ENCODE data around the gene DCANP1.
A peak's percentile ranks its signal among the peaks of the same experiment; 100 is the strongest.

Gene DCANP1

DNA sequence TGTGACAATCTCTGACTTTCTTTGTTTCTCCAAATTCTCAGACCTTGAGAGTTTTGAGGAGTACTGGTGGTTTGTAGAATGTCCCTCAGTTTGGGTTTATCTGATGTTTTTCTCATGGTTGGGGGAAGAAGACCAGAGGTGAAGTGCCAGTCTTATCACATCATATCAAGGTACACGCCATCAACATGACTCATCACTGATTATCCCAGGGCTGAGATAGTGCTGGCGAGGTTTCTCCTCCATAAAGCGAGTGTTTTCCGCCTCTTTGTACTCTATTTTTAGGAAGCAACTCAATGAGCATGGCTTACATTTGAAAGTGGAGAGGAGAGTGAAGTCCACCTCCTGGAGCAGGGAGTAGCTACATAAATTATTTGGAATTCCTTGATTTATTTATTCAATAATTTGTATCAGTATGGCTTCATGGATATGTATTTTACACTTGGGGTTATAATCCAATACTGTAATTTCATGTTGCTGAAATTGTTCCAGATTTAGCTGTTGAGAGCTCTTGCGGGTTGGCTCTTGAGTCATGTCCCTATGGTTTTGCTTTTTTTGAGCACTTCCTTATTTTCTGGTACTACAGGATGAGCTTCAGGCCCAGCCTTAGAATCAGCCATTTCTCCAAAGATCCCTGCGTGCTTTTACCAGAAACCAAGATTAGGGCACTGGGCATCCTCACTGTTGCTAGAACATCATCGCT lies 23.9 kb downstream of the DCANP1 start:
- DNase-seq (ENCODE audit: low read depth, low spot score): no peak

DNA sequence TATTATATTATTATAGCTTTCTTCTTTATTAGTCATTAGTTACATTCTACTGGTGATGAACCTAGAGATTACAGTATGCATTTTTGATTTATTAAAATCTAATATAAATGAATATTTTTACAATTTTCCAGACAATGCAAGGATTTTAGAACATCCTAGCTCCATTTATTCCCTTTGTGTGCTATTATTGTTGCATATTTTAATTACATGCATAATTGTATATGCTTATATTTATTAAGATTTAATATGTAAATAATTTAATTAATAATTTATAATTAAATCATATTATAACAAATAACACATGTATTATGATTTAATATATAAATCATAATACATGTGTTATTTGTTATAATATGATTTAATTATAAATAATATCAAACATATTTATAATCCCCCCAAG lies 24.7 kb downstream of the DCANP1 start:
- DNase-seq (ENCODE audit: low read depth, low spot score): no peak

- no peak for DNase-seq (ENCODE audit: low read depth, low spot score)
Observed at GRCh38 chr5:135417083-135417482, 30.1 kb downstream of the DCANP1 start.

- DNase-seq (ENCODE audit: low read depth, low spot score): no peak
Observed at GRCh38 chr5:135405082-135405481, 42.1 kb downstream of the DCANP1 start.

GRCh38 chr5:135402031-135402430 lies 45.1 kb downstream of the DCANP1 start:
- no peak for DNase-seq (ENCODE audit: low read depth, low spot score)

GRCh38 chr5:135400866-135401265 lies 46.3 kb downstream of the DCANP1 start:
- no peak for DNase-seq (ENCODE audit: low read depth, low spot score)

GRCh38 chr5:135399794-135400542 lies 47.2 kb downstream of the DCANP1 start:
- peak; percentile 73 for DNase-seq (ENCODE audit: low read depth, low spot score)

DNA sequence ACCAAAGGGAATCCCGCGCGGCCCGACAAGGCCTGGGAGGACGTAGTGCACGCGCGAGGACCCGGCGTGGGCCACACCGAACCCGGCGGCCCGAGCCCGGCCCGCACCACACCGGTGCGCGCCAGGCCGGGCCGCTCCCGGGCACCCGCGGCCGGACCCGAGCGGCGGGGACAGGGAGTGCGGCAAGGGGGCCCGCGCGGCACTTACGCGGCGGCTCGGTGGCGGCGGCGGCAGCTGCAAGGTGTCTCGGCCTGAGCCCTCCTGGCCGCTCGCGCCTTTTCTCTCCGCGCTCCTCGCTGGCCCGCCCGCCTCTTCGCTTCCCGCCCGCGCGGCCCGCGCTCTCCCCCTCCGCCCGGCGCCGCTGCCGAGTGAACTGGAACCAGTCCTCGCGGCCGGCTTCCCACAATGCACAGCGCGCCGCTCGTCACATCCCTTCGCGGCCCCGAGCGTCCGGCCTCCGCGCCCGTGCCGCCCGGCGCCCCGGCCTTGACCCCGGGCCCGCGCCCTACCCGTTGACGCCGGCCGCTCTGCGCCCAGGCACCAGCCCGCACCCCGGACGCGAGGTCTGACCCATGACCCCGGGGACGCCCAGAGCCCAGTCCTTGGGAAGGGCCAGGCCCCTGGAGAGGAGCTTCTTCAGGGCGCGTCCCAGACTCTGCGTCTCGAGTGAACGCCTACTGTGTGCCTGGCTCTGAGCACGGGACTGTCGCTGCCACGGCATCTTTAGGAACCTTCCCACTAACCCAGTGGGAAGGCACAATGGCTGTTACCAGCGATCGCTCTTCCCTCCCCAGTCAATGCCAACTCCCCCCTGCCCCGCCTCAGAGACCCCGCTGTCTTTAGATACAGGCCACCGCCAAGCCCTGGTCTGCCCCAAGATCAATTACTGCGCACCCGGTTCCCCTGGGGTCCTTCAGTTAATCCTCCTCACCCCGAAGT lies 48.0 kb downstream of the DCANP1 start, which contains the start of gene MACROH2A1:
Gene MACROH2A1 (minus strand): TSS at position 377 of the 939 bp plus-strand sequence. CDS start 10,138 bp downstream, outside the sequence.
- no peak for DNase-seq (ENCODE audit: low read depth, low spot score)

DNA sequence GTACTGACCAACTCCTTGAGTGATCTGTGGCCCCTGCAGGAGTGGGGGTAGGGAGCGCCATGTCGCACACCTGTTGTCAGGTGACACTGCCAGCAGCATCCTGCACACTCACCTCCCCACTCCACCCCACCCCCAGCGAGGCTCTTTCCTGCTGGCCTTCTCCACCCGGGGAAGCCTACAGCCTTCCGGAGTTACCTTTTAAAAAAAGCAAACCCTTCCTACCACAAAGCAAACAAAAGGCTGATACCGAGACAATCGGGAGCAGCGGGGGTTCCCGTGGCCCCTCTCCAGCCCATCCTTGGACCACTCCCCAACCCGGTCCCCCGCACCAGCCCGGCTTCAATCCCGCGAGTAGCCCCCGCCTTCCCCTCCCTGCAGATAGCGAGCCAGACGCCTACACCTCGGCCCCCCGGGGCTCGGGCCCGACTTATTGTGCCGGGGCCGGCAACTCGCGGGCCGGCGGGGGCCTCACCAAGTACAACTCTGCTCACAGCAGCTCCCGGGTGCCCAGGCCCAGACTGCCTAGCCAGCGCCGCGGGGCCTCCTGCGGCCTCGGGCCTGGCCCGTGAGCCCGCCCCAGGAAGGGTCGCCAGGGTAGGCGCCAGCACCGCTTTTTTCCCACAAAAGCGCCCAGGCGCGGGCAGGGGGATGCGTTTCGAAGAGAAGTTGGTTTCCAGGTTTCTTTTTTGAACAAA lies 48.8 kb downstream of the DCANP1 start:
- no peak for DNase-seq (ENCODE audit: low read depth, low spot score)

GRCh38 chr5:135397084-135397483 lies 50.1 kb downstream of the DCANP1 start:
- no peak for DNase-seq (ENCODE audit: low read depth, low spot score)

GRCh38 chr5:135396459-135397055 lies 50.6 kb downstream of the DCANP1 start:
- no peak for DNase-seq (ENCODE audit: low read depth, low spot score)

DNA sequence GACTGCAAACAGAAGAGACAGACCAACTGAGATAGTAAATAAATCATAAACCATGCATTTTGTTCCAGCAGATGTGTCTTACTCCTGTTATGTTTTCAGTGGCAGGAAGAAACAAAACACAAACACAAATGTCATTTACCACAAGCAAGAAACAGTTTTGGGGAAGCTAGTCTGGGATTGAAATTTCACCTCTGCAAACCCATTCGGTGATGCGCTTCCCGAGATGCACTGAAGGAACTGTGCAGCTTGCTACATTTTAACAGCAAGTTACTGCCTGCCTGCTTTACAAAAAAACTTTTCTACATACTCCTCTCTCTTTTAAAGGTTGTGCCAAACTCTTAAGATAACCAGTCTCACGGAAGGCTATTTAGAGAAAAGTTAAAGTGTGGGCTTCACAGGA lies 51.3 kb downstream of the DCANP1 start:
- DNase-seq (ENCODE audit: low read depth, low spot score): no peak

GRCh38 chr5:135395451-135395850 lies 51.7 kb downstream of the DCANP1 start:
- DNase-seq (ENCODE audit: low read depth, low spot score): no peak
